NCI-H2227 (cell line): ENCODE results near the gene MARS1.
A peak's percentile ranks its signal among the peaks of the same experiment; 100 is the strongest.
"Not testable (repeated sequence)": the region's sequence is repeated elsewhere in the genome, so short reads cannot be mapped to it uniquely, and the experiment has no call there.

Experiments
- DNase-seq: peaks from one replicate; lab custom pipeline; 2025; ENCODE audit not compliant: unreplicated experiment; lab: John Stamatoyannopoulos, UW

Gene MARS1

GRCh38 chr12:57487597-57488401 lies at the start of gene MARS1:
TSS of gene MARS1 (plus strand) at chr12:57488068. CDS start at chr12:57488091, 23 bp downstream.
- DNase-seq, result peak; percentile 93

GRCh38 chr12:57438400-57438799 lies 49.5 kb upstream of the MARS1 start:
- DNase-seq, result no peak

DNA sequence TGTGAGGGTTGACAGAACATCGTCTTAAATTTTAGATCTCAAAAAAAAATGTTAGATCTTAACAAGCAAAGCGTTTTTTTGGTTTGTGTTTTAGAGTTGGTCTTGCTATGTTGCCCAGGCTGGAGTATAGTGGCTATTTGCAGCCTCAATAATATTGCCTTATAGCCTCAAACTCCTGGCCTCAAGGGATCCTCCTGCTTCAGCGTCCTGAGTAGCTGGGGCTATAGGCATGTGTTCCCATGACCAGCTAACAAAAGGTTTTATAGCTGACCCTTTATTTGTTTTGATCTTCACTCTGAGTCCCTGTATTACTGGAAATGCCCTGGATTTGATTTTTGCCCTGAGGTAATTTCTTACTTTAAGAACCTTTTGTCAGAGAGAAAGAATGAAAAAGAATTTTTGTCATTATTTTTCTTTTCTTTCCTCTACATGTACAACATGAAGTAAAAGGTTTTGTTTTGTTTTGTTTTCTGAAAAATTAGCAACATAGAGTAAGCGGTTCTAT lies 48.1 kb upstream of the MARS1 start:
- no peak for DNase-seq

DNA sequence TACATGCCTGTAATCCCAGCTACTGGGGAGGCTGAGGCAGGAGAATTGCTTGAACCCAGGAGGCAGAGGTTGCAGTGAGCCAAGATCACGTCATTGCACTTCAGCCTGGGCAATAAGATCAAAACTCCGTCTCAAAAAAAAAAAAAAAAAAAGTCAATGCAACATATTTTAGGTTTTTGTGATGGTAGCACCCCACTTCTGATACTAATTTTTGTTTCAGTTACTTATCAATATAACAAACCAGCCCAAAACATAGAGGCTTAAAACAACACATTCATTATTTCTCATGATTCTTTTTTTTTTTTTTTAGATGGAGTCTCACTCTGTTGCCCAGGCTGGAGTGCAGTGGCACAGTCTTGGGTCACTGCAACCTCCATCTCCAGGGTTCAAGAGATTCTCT lies 46.5 kb upstream of the MARS1 start:
- not testable (repeated sequence) for DNase-seq

DNA sequence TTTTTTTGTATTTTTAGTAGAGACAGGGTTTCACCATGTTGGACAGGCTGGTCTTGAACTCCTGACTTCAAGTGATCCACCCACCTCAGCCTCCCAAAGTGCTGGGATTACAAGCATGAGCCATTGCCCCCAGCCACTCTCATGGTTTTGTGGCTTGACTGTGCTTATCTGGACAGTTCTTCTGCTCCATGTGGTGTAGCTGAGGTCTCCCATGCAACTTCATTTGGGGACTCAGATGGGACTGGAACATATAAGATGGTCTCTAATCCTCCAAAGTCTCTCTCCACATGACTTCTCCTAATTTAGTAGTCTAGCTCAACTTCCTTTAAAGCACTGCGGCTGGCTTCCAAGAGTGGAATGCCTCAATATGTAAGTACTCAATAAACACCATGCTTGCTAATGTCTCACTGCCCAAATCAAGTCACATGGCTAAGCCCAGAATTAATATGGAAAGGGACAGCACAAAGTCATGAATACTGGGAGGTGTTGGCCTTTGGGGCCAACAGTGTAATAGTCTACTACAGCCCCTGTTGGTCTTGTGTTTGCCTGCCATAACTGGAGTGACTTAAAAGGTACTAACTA lies 45.9 kb upstream of the MARS1 start:
- no peak for DNase-seq

- not testable (repeated sequence) for DNase-seq
These were observed 43.5 kb upstream of the MARS1 start for GRCh38 chr12:57444337-57444736.

DNA sequence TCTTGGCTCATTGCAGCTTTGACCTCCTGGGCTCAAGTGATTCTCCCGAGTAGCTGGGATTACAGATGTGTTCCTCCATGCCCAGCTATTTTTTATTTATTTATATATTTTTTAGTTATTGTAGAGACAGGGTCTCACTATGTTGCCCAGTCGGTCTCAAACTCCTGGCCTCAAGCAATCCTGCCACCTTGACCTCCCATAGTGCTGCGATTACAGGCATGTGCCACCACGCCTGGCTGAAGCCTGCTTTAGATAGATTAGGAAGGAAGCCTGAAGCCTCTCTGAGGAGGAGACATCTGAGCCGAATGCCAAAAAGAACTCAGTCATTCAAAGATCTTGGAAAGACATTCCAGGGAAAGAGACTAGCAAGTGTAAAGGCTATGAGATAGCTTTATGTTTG lies 43.1 kb upstream of the MARS1 start:
- no peak for DNase-seq

GRCh38 chr12:57446292-57446960 lies 41.4 kb upstream of the MARS1 start:
- no peak for DNase-seq

GRCh38 chr12:57448669-57449068 lies 39.2 kb upstream of the MARS1 start:
- no peak for DNase-seq

- no peak for DNase-seq
These were observed 38.5 kb upstream of the MARS1 start for GRCh38 chr12:57449375-57449774.

DNA sequence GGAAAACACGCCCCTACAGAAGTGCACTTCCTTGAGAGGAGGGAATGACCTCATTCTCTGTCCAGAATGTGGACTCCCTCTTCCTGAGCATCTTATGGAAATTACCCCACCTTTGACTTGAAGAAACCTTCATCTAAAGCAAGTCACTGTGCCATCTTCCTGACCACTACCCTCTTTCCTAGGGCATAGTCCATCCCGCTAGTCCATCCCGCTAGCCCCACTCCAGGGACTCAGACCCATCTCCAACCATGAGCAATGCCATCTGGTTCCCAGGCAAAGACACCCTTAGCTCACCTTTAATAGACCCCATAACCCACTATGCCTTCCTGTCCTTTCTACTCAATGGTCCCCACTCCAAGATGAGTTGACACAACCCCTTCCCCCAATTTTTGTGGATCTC lies 37.8 kb upstream of the MARS1 start:
- DNase-seq, result no peak

DNA sequence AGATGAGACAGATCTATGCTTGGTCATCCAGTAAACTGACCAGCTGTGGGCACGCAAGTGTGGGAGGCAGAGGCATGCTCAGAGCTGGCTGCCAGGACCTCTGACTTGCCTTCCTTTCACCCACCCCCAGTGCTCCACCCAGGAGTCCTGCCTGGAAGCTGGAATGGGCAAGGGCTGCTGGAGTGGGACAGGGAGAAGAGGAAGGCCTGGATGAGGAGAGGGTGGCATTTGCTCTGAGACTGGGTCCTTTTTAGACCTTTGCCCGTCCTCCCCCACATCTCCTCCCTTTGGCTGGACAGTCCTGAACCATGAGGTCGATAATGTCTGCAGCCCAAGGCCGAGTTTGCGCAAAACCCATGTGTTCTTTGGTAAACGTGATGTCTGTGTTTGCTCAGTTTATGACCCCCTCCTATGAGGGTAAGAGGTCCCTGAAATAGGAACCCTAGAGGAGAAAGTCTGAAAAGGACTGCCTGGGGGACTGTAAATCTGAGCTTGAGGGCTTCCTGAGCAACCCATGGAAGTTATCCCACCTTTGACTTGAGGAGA lies 36.6 kb upstream of the MARS1 start:
- DNase-seq, result no peak

DNA sequence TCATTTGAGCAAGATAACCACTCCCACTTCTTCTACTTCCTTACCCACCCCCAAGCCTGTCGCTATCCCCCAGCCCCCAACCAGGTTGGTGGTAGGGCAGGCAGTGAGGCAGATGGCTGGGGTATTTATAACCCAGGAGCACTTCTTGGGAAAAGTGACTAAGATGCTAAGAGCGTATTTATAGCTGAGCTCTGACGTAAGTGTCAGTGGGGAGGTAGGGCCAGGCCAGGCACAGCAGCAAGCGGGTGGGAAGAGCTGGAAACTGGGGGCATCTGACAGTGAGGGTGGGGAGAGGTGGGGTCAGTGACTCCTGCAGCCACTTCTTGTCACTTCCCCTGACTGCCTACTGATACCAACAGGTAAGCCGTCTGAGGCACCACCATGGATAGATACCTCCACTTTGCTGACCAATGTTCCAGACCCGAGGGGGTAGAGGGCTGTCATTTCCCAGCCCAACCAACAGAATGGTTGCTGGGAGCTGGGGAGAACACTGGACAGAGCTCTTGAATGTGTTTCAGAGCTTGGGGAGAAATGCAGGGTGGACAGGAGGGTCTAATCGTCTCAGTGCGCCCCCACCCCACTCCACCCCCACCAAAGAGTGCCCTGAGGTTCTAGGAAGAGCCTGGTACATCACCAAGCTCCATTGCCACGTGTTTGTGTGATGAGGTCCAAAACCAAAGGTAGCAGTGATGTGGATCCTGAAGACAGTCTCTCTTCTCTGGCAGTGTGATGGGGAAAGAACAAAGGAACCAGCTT lies 35.5 kb upstream of the MARS1 start:
- DNase-seq, result peak; percentile 24

- DNase-seq, result peak; percentile 75
These were observed 34.8 kb upstream of the MARS1 start for GRCh38 chr12:57452937-57453509.

GRCh38 chr12:57454213-57454565 lies 33.7 kb upstream of the MARS1 start:
- DNase-seq, result no peak

DNA sequence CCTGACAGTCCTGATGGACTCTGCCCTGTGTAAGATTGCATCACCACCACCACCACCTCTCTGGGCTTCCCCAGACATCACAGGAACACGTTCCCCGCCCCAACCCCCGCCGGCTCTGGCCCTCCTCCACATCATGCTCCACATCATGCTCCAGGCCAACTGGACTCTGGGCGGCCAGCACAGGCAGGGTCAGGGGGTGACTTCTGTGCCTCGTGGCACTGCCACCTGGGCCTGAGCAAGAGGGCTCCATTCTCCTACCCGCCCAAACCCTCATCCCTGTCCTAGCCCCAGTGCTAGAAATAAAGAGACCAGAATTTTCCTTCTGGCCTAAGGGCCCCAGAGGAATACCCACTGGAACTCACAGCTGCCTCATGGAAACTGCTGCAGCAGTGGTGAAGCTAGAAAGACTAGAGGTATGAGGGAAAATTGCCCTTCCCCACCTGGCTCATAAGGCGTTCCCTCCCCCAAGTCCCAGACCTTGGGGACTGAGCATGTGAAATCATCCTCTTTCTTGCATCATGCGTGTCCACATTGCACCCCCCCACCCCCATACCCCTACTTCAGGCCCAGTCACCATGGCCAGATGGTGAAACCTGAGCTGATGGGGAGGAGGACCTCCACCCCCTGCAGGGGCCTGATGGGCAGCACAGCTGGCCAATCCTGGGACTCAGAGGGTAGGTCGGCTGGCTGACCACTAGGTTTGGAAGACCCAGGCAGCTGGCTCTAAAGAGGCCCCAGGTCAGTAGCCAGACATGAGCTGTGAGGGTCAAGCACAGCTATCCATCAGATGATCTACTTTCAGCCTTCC lies 33.1 kb upstream of the MARS1 start, which contains the start of gene INHBE:
TSS of gene INHBE (plus strand) at position 742 of the 808 bp plus-strand sequence. CDS start 230 bp downstream, outside the sequence.
- peak; percentile 19 for DNase-seq

DNA sequence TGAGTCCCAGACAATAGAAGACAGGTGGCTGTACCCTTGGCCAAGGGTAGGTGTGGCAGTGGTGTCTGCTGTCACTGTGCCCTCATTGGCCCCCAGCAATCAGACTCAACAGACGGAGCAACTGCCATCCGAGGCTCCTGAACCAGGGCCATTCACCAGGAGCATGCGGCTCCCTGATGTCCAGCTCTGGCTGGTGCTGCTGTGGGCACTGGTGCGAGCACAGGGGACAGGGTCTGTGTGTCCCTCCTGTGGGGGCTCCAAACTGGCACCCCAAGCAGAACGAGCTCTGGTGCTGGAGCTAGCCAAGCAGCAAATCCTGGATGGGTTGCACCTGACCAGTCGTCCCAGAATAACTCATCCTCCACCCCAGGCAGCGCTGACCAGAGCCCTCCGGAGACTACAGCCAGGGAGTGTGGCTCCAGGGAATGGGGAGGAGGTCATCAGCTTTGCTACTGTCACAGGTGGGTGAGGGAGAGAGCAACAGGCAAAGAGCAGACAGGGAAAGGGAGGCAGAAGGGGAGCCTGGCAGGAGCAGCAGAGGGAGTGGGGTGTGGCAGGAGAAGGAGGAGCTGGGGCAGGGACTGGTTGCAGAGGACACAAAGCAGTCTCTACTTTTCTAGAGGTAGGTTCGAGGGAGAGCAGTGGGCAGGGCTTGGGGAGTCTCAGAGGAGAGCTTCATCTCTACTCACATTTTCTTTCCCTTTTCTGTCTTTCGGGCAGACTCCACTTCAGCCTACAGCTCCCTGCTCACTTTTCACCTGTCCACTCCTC lies 32.3 kb upstream of the MARS1 start:
- DNase-seq, result no peak

DNA sequence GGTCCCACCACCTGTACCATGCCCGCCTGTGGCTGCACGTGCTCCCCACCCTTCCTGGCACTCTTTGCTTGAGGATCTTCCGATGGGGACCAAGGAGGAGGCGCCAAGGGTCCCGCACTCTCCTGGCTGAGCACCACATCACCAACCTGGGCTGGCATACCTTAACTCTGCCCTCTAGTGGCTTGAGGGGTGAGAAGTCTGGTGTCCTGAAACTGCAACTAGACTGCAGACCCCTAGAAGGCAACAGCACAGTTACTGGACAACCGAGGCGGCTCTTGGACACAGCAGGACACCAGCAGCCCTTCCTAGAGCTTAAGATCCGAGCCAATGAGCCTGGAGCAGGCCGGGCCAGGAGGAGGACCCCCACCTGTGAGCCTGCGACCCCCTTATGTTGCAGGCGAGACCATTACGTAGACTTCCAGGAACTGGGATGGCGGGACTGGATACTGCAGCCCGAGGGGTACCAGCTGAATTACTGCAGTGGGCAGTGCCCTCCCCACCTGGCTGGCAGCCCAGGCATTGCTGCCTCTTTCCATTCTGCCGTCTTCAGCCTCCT lies 31.6 kb upstream of the MARS1 start:
- peak; percentile 57 for DNase-seq
